Measurements from ENCODE around the gene MED9.

DNA sequence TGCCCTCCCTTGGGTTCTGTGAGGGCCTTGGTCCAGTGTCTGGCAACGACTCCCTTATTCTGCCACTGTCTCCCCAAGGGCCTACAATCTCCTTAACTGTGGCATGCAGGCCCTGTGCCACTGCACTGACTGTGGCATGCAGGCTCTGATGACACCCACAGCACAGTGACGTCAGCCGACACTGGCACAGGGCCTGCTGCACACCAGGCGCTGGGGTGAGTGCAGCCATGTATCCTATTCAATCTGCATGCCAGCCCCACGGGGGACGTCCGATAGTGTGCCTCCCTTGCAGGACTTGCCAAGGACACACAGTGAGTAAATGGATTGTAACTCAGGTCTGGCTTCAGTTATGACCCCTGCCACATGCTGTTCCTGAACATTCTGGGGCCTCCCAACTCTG is 59.2 kb downstream of the MED9 start:
- TF ChIP-seq, protein P1, sequence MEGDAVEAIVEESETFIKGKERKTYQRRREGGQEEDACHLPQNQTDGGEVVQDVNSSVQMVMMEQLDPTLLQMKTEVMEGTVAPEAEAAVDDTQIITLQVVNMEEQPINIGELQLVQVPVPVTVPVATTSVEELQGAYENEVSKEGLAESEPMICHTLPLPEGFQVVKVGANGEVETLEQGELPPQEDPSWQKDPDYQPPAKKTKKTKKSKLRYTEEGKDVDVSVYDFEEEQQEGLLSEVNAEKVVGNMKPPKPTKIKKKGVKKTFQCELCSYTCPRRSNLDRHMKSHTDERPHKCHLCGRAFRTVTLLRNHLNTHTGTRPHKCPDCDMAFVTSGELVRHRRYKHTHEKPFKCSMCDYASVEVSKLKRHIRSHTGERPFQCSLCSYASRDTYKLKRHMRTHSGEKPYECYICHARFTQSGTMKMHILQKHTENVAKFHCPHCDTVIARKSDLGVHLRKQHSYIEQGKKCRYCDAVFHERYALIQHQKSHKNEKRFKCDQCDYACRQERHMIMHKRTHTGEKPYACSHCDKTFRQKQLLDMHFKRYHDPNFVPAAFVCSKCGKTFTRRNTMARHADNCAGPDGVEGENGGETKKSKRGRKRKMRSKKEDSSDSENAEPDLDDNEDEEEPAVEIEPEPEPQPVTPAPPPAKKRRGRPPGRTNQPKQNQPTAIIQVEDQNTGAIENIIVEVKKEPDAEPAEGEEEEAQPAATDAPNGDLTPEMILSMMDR (IDR thresholded peaks at IDR 0.05), result no peak
- no peak for TF ChIP-seq POLR2A (IDR thresholded peaks at IDR 0.05)
